Omental fat pad (tissue), 4 donors: ENCODE measurements around the gene PCAT7. TPM values are rescaled to one million over a fixed set of nuclear protein-coding genes. Genes with fewer than 3 reads are reported as not detected.

Experiments
- ATAC-seq: fragments of 150-250 bp; one replicate; pipeline ENCODE4 v1.9.1; 2016; ENCODE audit warnings: mild to moderate bottlenecking, moderate library complexity; ENCODE audit not compliant: low FRiP score
- DNase-seq: peaks from one replicate; pipeline ENCODE4 v3.0.0-alpha.2; 2019; ENCODE audit warnings: low spot score
- CTCF ChIP-seq, 3 donors: fragments of 450-650 bp; IDR thresholded peaks; one replicate each; pipeline ENCODE4 v1.5.1; 2016 to 2017; ENCODE audit warnings: antibody characterized with exemption in 3 of 3, mild to moderate bottlenecking in 3 of 3, moderate library complexity in 2 of 3
- total RNA-seq, 4 donors: library from RNA; depleted of rRNA; stranded (reverse); fragments of >200 nt; gene quantifications; one replicate each; pipeline ENCODE4 v1.1.0, GENCODE V29; 2016

Gene PCAT7
- total RNA-seq, 4 donors from 2014 or later: not detected

- ATAC-seq: peak; percentile 89
- no peak for TF ChIP-seq CTCF (IDR thresholded peaks at IDR 0.05)
- peak; percentile 43 for DNase-seq
Measured at GRCh38 chr9:94603259-94604160, 48.6 kb downstream of the PCAT7 start.

DNA sequence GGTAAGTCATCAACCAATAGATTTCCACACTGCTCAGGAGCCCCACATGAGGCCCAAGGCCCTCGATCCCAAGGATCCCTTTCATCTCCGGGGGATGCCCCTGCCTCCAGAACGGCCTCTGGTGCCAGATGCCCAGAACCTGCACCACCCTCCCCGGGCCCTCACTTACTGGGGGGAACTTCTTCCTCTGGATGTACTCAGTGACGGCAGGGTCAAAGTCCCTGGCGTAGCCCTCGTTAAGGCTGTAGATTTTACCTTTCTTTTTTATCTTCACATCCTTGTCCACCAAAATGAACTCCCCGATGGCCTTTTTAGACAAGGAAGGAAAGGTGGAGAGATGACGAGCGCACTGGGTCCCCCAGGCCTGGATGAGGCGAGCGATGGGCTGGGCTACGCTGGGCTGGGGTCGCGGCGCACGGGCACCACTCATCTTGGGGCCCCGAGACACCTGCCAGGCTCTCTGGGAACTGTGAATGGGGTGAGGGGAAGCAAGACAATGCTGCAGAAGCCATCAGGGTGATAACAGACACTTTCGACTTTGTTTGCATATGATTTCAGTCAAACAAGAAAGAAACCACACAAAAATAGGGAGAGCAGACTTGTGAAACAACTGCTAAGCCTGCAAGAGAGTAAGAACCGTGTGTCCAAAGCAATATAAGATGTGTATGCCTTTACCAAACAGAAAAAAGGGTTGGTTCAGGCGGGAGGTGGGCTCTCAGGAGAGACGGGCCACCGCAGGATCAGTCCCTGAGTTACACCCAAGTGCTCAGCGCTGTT lies 52.0 kb downstream of the PCAT7 start:
- DNase-seq (no peak), ATAC-seq (no peak)
- TF ChIP-seq CTCF (IDR thresholded peaks at IDR 0.05): no peak

DNA sequence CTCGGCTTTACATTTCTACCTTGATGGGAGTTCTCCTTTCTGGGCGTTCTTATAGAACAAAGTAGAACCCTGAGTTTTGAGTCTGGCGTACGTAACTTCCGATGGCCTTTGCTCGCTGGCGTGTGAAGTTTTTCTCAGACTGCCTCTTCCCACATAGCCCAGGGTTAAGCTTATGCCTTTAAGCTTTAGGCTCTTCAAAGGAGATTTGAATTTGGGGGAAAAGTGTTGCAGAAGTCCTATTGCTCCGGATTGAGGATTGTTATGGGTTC lies 52.5 kb downstream of the PCAT7 start:
- ATAC-seq: no peak
- DNase-seq: no peak
- no peak for TF ChIP-seq CTCF (IDR thresholded peaks at IDR 0.05)

- TF ChIP-seq CTCF (IDR thresholded peaks at IDR 0.05): no peak
- no peak for DNase-seq
- no peak for ATAC-seq
Measured at GRCh38 chr9:94610181-94610606, 55.3 kb downstream of the PCAT7 start.

GRCh38 chr9:94611638-94612068 lies 56.8 kb downstream of the PCAT7 start:
- ATAC-seq: no peak
- DNase-seq: no peak
- no peak for TF ChIP-seq CTCF (IDR thresholded peaks at IDR 0.05)

DNA sequence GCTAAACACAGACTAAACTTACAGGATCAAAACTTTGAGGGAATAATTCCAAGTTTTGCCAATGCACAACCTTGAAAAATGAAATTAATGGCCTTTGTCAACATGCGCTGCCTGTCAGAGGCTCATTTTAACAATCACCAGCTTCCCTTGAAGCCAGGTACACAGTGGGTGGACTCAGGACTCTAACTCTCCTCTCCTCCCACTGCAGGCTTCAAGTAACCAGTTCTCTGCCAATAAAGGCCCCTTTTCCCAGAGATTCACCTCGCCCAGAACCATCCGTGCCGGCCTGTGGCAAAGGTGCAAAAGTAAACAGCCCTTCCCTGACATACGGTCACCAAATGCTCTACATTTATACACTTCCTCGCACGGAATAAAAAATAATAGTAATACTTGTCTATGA lies 57.2 kb downstream of the PCAT7 start:
- no peak for TF ChIP-seq CTCF (IDR thresholded peaks at IDR 0.05)
- no peak for ATAC-seq
- no peak for DNase-seq
